Neural progenitor cell (in vitro differentiated cells): Measurements from ENCODE around the gene SPOP. TPM values are rescaled to one million over a fixed set of nuclear protein-coding genes. Genes with fewer than 3 reads are reported as not detected.
"Not testable (repeated sequence)": the region's sequence is repeated elsewhere in the genome, so short reads cannot be mapped to it uniquely, and the experiment has no call there.

Source experiments
- DNase-seq: peaks from one replicate; pipeline ENCODE4 v3.0.0-alpha.2; 2016; ENCODE audit warnings: low spot score
- H2AFZ ChIP-seq: fragments of 200-600 bp; sonication (generic); replicated peaks from 2 replicates; pipeline ENCODE4 v1.6.1; 2016; ENCODE audit warnings: antibody characterized with exemption
- H3F3A ChIP-seq: fragments of 200-600 bp; sonication (generic); 2 replicates; pipeline ENCODE4 v1.6.1; 2016; ENCODE audit warnings: antibody characterized with exemption, low read depth
- H3K27ac ChIP-seq: fragments of 200-600 bp; sonication (generic); 2 replicates; pipeline ENCODE4 v1.5.1; 2016; ENCODE audit warnings: mild to moderate bottlenecking
- H3K27me3 ChIP-seq: fragments of 200-600 bp; sonication (generic); 2 replicates; pipeline ENCODE4 v1.6.1; 2016; ENCODE audit warnings: mild to moderate bottlenecking, moderate library complexity
- H3K36me3 ChIP-seq: fragments of 200-600 bp; sonication (generic); 2 replicates; pipeline ENCODE4 v1.5.1; 2016
- H3K4me1 ChIP-seq: fragments of 200-600 bp; sonication (generic); 2 replicates; pipeline ENCODE4 v1.6.1; 2016; ENCODE audit warnings: mixed run types
- H3K4me2 ChIP-seq: fragments of 200-600 bp; sonication (generic); 2 replicates; pipeline ENCODE4 v1.6.1; 2016
- H3K4me3 ChIP-seq: fragments of 200-600 bp; sonication (generic); 2 replicates; pipeline ENCODE4 v1.5.1; 2016
- H3K79me2 ChIP-seq: fragments of 200-600 bp; sonication (generic); 2 replicates; pipeline ENCODE4 v1.6.1; 2016; ENCODE audit warnings: low read depth
- H3K9ac ChIP-seq: fragments of 200-600 bp; sonication (generic); 2 replicates; pipeline ENCODE4 v1.6.1; 2016
- H3K9me3 ChIP-seq: fragments of 200-600 bp; sonication (generic); 2 replicates; pipeline ENCODE4 v1.5.1; 2016; ENCODE audit warnings: low read depth
- H4K20me1 ChIP-seq: fragments of 200-600 bp; sonication (generic); 2 replicates; pipeline ENCODE4 v1.6.1; 2016; ENCODE audit warnings: low read depth
- H3K27ac Mint-ChIP-seq: 3 replicates; pipeline ENCODE4 v1.8.0; 2021; ENCODE audit warnings: mixed read lengths
- H3K27me3 Mint-ChIP-seq: 2 replicates; pipeline ENCODE4 v1.8.0; 2022; ENCODE audit warnings: low read depth, mild to moderate bottlenecking, inconsistent platforms, moderate library complexity, mixed read lengths; ENCODE audit not compliant: insufficient read depth
- H3K36me3 Mint-ChIP-seq: 3 replicates; pipeline ENCODE4 v1.8.0; 2021; ENCODE audit warnings: mixed read lengths
- H3K4me1 Mint-ChIP-seq: 3 replicates; pipeline ENCODE4 v1.8.0; 2021; ENCODE audit warnings: mixed read lengths
- H3K4me3 Mint-ChIP-seq: 3 replicates; pipeline ENCODE4 v1.8.0; 2021; ENCODE audit warnings: mild to moderate bottlenecking, moderate library complexity, mixed read lengths
- H3K9me3 Mint-ChIP-seq: 3 replicates; pipeline ENCODE4 v1.8.0; 2020; ENCODE audit warnings: mixed read lengths
- CTCF ChIP-seq: fragments of 200-600 bp; sonication (generic); IDR thresholded peaks from 2 replicates; pipeline ENCODE4 v1.5.1; 2017; ENCODE audit warnings: antibody characterized with exemption, mild to moderate bottlenecking
- EZH2 ChIP-seq: fragments of 200-600 bp; sonication (generic); IDR thresholded peaks from 2 replicates; pipeline ENCODE4 v1.6.1; 2017; ENCODE audit warnings: antibody characterized with exemption, mild to moderate bottlenecking, moderate library complexity
- EZH2phosphoT487 ChIP-seq: fragments of 200-600 bp; sonication (generic); IDR thresholded peaks from 2 replicates; pipeline ENCODE4 v1.6.1; 2017; ENCODE audit warnings: antibody characterized with exemption
- total RNA-seq: library from RNA; depleted of rRNA; stranded (reverse); fragments of >200 nt; gene quantifications from 2 replicates; pipeline ENCODE4 v1.2.3, GENCODE V29; 2015; ENCODE audit warnings: low replicate concordance

Gene SPOP
- total RNA-seq, 1 donor from 2014 or later, result 40.3 TPM

DNA sequence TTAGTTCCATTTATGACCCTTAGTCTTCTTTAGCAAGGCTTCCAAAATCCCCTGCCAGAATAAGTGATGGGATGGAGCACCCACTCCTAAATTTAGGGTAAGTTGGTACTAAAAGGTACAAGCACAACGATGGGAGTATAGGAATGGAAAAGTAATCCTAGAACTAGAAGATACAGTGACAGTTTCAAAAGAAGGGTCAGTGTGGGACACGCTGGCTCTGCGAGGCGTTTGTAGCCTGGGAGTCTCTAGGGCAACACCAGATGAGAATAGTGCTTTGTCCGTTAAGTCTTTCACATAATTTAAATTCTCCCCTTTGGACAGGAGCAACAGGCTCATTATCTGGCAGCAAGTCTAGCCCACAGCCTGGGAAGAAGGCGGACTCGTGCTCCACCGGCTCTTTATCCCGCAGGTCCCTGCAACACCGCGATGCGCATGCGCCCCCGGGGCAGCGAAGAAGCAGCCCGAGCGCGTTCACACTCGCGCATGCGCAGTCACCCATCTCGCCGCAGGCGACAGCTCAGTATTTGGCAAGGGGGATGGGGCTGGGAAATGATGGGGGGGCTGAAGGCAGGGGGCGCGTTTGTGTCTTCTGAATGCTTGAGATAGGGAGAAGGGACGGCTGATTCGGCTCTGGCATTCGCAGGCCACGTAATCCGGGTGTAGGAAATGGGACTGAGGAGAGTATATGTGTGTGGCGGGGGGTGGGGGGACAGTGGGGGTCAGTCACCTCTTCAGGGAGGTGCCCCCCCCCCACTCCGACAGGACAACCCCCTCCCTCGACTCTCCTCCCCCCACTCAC, 564 bp downstream of the SPOP start:
- H3K4me3 ChIP-seq, result peak overlapping the region; percentile 67
- peaks cover 28% of the 10 kb centered on the region for H3F3A ChIP-seq
- no peaks in the 10 kb centered on the region for H3K27me3 ChIP-seq
- no peak for TF ChIP-seq EZH2phosphoT487
- no peak for TF ChIP-seq EZH2
- TF ChIP-seq CTCF, result no peak
- H4K20me1 ChIP-seq, result peaks cover 9% of the 10 kb centered on the region
- H3K27ac ChIP-seq, result peak overlapping the region; percentile 74
- peak overlapping the region; percentile 93 for H3K27ac Mint-ChIP-seq
- H3K9me3 ChIP-seq, result no peaks in the 10 kb centered on the region
- peaks cover 27% of the 10 kb centered on the region for H3K4me1 Mint-ChIP-seq
- H2AFZ ChIP-seq, result peak overlapping the region; percentile 38
- peaks cover 8% of the 10 kb centered on the region for H3K27me3 Mint-ChIP-seq
- peaks cover 25% of the 10 kb centered on the region for H3K4me1 ChIP-seq
- peak overlapping the region; percentile 93 for H3K4me2 ChIP-seq
- H3K36me3 Mint-ChIP-seq, result peaks cover 11% of the 10 kb centered on the region
- H3K79me2 ChIP-seq, result peaks cover 50% of the 10 kb centered on the region
- H3K9me3 Mint-ChIP-seq, result peaks cover 3% of the 10 kb centered on the region
- H3K4me3 Mint-ChIP-seq, result peak overlapping the region; percentile 95
- H3K9ac ChIP-seq, result peak overlapping the region; percentile 53
- DNase-seq, result peak; percentile 99
- H3K36me3 ChIP-seq, result no peaks in the 10 kb centered on the region

DNA sequence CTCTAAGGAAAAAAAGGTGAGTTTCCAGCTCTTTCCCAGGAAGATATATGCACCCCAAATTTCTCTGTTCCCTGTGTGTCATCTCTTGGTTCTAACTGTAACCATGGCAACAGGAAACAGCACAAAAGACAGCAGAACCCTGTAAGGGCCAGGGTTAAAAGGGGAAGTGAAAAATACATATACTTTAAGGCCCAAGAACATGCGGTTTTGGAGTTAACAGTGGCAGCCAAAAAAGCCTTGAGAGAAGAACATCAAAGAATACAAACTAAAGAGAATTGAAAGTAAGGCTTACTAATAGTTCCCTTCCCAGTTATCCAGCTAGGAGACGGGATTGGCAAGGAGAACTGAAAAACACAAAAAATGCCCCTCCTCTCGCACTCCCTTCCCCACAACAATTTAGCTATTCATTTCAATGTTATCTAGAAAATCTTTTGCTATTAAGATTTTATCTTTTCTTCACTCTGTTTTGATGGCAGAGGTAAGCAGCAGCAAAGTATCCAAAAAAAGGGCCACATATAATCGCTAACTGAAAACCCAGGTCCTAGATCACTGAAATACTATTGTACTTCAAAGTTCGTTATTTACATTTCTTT, 1.5 kb downstream of the SPOP start:
- Mint-ChIP-seq H3K9me3 (peaks cover 3% of the 10 kb centered on the region), H3K36me3 (peaks cover 13% of the 10 kb centered on the region), H3K4me1 (peaks cover 27% of the 10 kb centered on the region), H3K4me3 (peak overlapping the region; percentile 95), H3K27ac (peak overlapping the region; percentile 25), H3K27me3 (peaks cover 8% of the 10 kb centered on the region)
- Histone ChIP-seq H3K36me3 (no peaks in the 10 kb centered on the region), H3K79me2 (peaks cover 59% of the 10 kb centered on the region), H3K4me1 (peaks cover 18% of the 10 kb centered on the region), H3K4me3 (peak overlapping the region; percentile 67), H3K27me3 (no peaks in the 10 kb centered on the region), H3F3A (peaks cover 28% of the 10 kb centered on the region), H3K27ac (peak overlapping the region; percentile 74), H2AFZ (no peak overlapping the region), H4K20me1 (peaks cover 9% of the 10 kb centered on the region), H3K9ac (no peak overlapping the region), H3K9me3 (no peaks in the 10 kb centered on the region), H3K4me2 (peak overlapping the region; percentile 93)
- peak; percentile 60 for DNase-seq
- TF ChIP-seq CTCF (no peak), EZH2 (no peak)

- Histone ChIP-seq H2AFZ (no peak overlapping the region), H3K27ac (no peak overlapping the region), H3K9ac (no peak overlapping the region), H3K4me2 (no peak overlapping the region), H3K4me1 (peaks cover 18% of the 10 kb centered on the region), H3K79me2 (peaks cover 78% of the 10 kb centered on the region), H4K20me1 (peaks cover 22% of the 10 kb centered on the region), H3K36me3 (no peaks in the 10 kb centered on the region), H3F3A (peaks cover 16% of the 10 kb centered on the region), H3K27me3 (no peaks in the 10 kb centered on the region), H3K4me3 (no peak overlapping the region), H3K9me3 (no peaks in the 10 kb centered on the region)
- Mint-ChIP-seq H3K27ac (no peak overlapping the region), H3K27me3 (peaks cover 8% of the 10 kb centered on the region), H3K4me1 (peaks cover 27% of the 10 kb centered on the region), H3K9me3 (peaks cover 3% of the 10 kb centered on the region), H3K36me3 (peaks cover 13% of the 10 kb centered on the region), H3K4me3 (no peak overlapping the region)
- TF ChIP-seq CTCF, result no peak
- TF ChIP-seq EZH2, result no peak
- TF ChIP-seq EZH2phosphoT487, result no peak
- no peak for DNase-seq
Measured at GRCh38 chr17:49674507-49674906, 3.4 kb downstream of the SPOP start.

DNA sequence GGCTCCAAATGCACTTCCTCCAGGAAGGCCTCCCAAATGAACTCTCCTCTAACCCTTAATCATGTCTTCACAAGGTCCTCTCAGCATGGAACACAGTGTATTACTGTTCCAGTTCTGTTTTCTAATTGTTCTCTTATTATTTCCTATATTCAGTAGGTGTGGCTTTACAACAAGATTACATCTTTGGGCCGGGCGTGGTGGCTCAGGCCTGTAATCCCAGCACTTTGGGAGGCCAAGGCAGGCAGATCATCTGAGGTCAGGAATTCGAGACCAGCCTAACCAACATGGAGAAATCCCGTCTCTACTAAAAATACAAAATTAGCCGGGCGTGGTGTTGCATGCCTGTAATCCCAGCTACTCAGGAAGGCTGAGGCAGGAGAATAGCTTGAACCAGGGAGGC, 4.2 kb downstream of the SPOP start:
- not testable (repeated sequence) for H3K27me3 ChIP-seq, H3K27me3 Mint-ChIP-seq, H3K27ac ChIP-seq, H3K9me3 ChIP-seq, H3K4me3 ChIP-seq, H3K4me3 Mint-ChIP-seq, H3K4me2 ChIP-seq, H3K9ac ChIP-seq, H3K9me3 Mint-ChIP-seq, DNase-seq, H3K27ac Mint-ChIP-seq, H3K36me3 ChIP-seq, H2AFZ ChIP-seq
- Histone ChIP-seq H4K20me1 (peaks cover 22% of the 10 kb centered on the region), H3K4me1 (peaks cover 18% of the 10 kb centered on the region), H3F3A (peaks cover 16% of the 10 kb centered on the region), H3K79me2 (peaks cover 86% of the 10 kb centered on the region)
- Mint-ChIP-seq H3K4me1 (peaks cover 27% of the 10 kb centered on the region), H3K36me3 (peaks cover 13% of the 10 kb centered on the region)
